IMR-90 (cell line): Measurements from ENCODE around the gene AP1M2. TPM values are rescaled to one million over a fixed set of nuclear protein-coding genes. Genes with fewer than 3 reads are reported as not detected.
"Not testable (repeated sequence)": the region's sequence is repeated elsewhere in the genome, so short reads cannot be mapped to it uniquely, and the experiment has no call there.

Experiments used
- ATAC-seq: fragments of 200-7000 bp; cut with Tn5 transposase; 2 replicates; pipeline ENCODE4 v1.9.1; 2020; ENCODE audit warnings: low read depth, mild to moderate bottlenecking, moderate library complexity
- BruUV-seq: library from RNA; stranded (reverse); fragments of 400-500 nt; replicated peaks from 2 replicates; lab custom pipeline; 2021; lab: Mats Ljungman, UMichigan
- CTCF ChIA-PET: fragments of 300-600 bp; formaldehyde crosslinking; extraction: SDS; loops from one replicate; lab custom pipeline; 2021; ENCODE audit warnings: antibody characterized with exemption; lab: Yijun Ruan, JAX
- POLR2A ChIA-PET: fragments of 300-600 bp; sonication (Branson Sonifier 250); formaldehyde crosslinking; loops from one replicate; lab custom pipeline; 2022; ENCODE audit warnings: antibody characterized with exemption; ENCODE audit not compliant: unreplicated experiment; lab: Charles Lee
- DNase-seq: peaks from one replicate; pipeline ENCODE4 v3.0.0; 2013
- H2AFZ ChIP-seq: replicated peaks from 2 replicates; pipeline ENCODE3; 2013; ENCODE audit warnings: low read length, mild to moderate bottlenecking; ENCODE audit not compliant: poor library complexity
- H2AK5ac ChIP-seq: 2 replicates; pipeline ENCODE4 v1.6.1; 2013; ENCODE audit warnings: low read depth, low read length, inconsistent platforms
- H2AK9ac ChIP-seq: replicated peaks from 2 replicates; pipeline ENCODE3; 2013; ENCODE audit warnings: mild to moderate bottlenecking, low read depth, low read length, moderate library complexity; ENCODE audit not compliant: poor library complexity
- H2BK120ac ChIP-seq: 2 replicates; pipeline ENCODE4 v1.6.1; 2013; ENCODE audit warnings: low read depth, low read length, inconsistent platforms
- H2BK15ac ChIP-seq: 3 replicates; pipeline ENCODE4 v1.6.1; 2013; ENCODE audit warnings: low read depth, low read length, inconsistent platforms
- H2BK20ac ChIP-seq: 2 replicates; pipeline ENCODE4 v1.6.1; 2013; ENCODE audit warnings: low read depth, mild to moderate bottlenecking, inconsistent platforms, low read length, moderate library complexity
- H2BK5ac ChIP-seq: 2 replicates; pipeline ENCODE4 v1.6.1; 2013; ENCODE audit warnings: mild to moderate bottlenecking, low read depth, low read length, inconsistent platforms; ENCODE audit not compliant: poor library complexity, severe bottlenecking
- H3K14ac ChIP-seq: replicated peaks from 2 replicates; pipeline ENCODE4 v1.6.1; 2013; ENCODE audit warnings: low read depth, low read length, inconsistent platforms
- H3K18ac ChIP-seq: 2 replicates; pipeline ENCODE4 v1.6.1; 2013; ENCODE audit warnings: low read depth, low read length, control low read depth
- H3K23ac ChIP-seq: 2 replicates; pipeline ENCODE4 v1.6.1; 2013; ENCODE audit warnings: low read depth, low read length, inconsistent platforms
- H3K27ac ChIP-seq: 2 replicates; pipeline ENCODE4 v1.5.1; 2013; ENCODE audit warnings: mild to moderate bottlenecking, control low read depth, low read length; ENCODE audit not compliant: insufficient read depth
- H3K27me3 ChIP-seq: 2 replicates; pipeline ENCODE4 v1.6.1; 2013; ENCODE audit warnings: low read length; ENCODE audit not compliant: control insufficient read depth, insufficient read depth
- H3K36me3 ChIP-seq: 2 replicates; pipeline ENCODE4 v1.6.1; 2013; ENCODE audit warnings: low read length, mixed read lengths; ENCODE audit not compliant: control insufficient read depth, insufficient read depth
- H3K4ac ChIP-seq: 2 replicates; pipeline ENCODE4 v1.6.1; 2013; ENCODE audit warnings: low read depth, low read length, inconsistent platforms
- H3K4me1 ChIP-seq: 2 replicates; pipeline ENCODE4 v1.6.1; 2013; ENCODE audit warnings: low read length, mixed read lengths; ENCODE audit not compliant: control insufficient read depth, insufficient read depth
- H3K4me2 ChIP-seq: 2 replicates; pipeline ENCODE4 v1.6.1; 2013; ENCODE audit warnings: low read depth, mild to moderate bottlenecking, control low read depth, low read length, moderate library complexity
- H3K4me3 ChIP-seq: 2 replicates; pipeline ENCODE4 v1.5.1; 2013; ENCODE audit warnings: low read depth, mild to moderate bottlenecking, control low read depth, low read length, moderate library complexity; ENCODE audit not compliant: insufficient read depth
- H3K56ac ChIP-seq: 2 replicates; pipeline ENCODE4 v1.6.1; 2013; ENCODE audit warnings: low read length, inconsistent platforms; ENCODE audit not compliant: insufficient read depth; ENCODE audit errors: extremely low read depth
- H3K79me1 ChIP-seq, 2 experiments: 2 replicates each; pipeline ENCODE4 v1.6.1; 2013; ENCODE audit warnings: low read length in 2 of 2, inconsistent platforms in 1 of 2, low read depth in 1 of 2
- H3K9ac ChIP-seq: 2 replicates; pipeline ENCODE4 v1.6.1; 2013; ENCODE audit warnings: low read depth, low read length, control low read depth
- H3K9me1 ChIP-seq: 2 replicates; pipeline ENCODE4 v1.6.1; 2013; ENCODE audit warnings: low read length, inconsistent platforms; ENCODE audit not compliant: insufficient read depth
- H3K9me3 ChIP-seq: 2 replicates; pipeline ENCODE4 v1.6.1; 2013; ENCODE audit warnings: low read length; ENCODE audit not compliant: control insufficient read depth, insufficient read depth
- H4K20me1 ChIP-seq: 2 replicates; pipeline ENCODE4 v1.6.1; 2013; ENCODE audit warnings: low read length, inconsistent platforms; ENCODE audit not compliant: insufficient read depth
- H4K5ac ChIP-seq: 2 replicates; pipeline ENCODE4 v1.6.1; 2013; ENCODE audit warnings: mild to moderate bottlenecking, low read depth, low read length, control low read depth
- H4K8ac ChIP-seq, 2 experiments: 2 replicates each; pipeline ENCODE4 v1.6.1; 2013; ENCODE audit warnings: low read depth in 2 of 2, low read length in 2 of 2, control low read depth in 1 of 2, inconsistent platforms in 1 of 2
- H4K91ac ChIP-seq: 2 replicates; pipeline ENCODE4 v1.6.1; 2013; ENCODE audit warnings: low read depth, low read length, inconsistent platforms; ENCODE audit not compliant: insufficient read depth
- WGBS, 2 experiments: methylation state at CpG; one replicate each; pipeline versions ENCODE4 v1.1.5 to v1.1.7; 2013; ENCODE audit warnings: missing lambda C conversion rate in 2 of 2; ENCODE audit not compliant: insufficient read length in 1 of 2; ENCODE audit errors: extremely low coverage in 2 of 2; 5-methylcytosine and 5-hydroxymethylcytosine counted together
- dilution Hi-C: fragments of 300-500 bp; cut with HindIII; formaldehyde crosslinking; loops from one replicate; pipeline ENCODE4 v1.14.3; 2018; ENCODE audit warnings: low sequenced_read_pairs; ENCODE audit not compliant: unreplicated experiment
- in situ Hi-C: fragments of 300-500 bp; cut with MboI; formaldehyde crosslinking; loops from 3 replicates; pipeline ENCODE4 v1.14.3; 2019; ENCODE audit warnings: low sequenced_read_pairs, inconsistent platforms, mixed read lengths
- intact Hi-C: fragments of 100-400 bp; cut with micrococcal nuclease; formaldehyde crosslinking; loops from 2 replicates; pipeline ENCODE4 v1.10.0; 2022
- polyA plus RNA-seq, 3 experiments: library from polyadenylated mRNA; depleted of rRNA; stranded (reverse); fragments of >200 nt; gene quantifications; 2 replicates each; pipeline ENCODE4 v1.2.3, GENCODE V29; 2012; ENCODE audit warnings: low replicate concordance in 1 of 3
- total RNA-seq: library from RNA; depleted of rRNA; stranded (reverse); fragments of >200 nt; gene quantifications from 2 replicates; pipeline ENCODE4 v1.2.3, GENCODE V29; 2012

The AP1M2 gene
- total and polyA plus RNA-seq, 2 of the 4 experiments (the other 2 are of a cell fraction), result 0.17 TPM; not detected in 1

DNA sequence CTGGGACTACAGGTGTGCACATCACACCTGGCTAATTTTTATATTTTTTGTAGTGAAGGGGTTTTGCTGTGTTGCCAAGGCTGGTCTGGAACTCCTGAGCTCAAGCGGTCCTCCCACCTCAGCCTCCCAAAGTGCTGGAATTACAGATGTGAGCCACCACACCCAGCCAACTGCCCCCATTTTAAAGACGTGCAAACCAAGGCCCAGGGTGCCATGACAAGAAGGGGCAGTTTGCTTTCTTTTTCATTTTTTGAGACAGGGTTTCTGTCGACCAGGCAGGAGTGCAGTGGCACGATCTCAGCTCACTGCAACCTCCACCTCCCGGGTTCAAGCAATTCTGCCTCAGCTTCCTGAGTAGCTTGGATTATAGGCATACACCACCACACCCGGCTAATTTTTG lies 13.3 kb downstream of the AP1M2 start:
- BruUV-seq, H3K9me1 ChIP-seq, CTCF ChIA-PET, H4K20me1 ChIP-seq, H3K14ac ChIP-seq, H3K4me2 ChIP-seq, H3K4me3 ChIP-seq, H3K27ac ChIP-seq, H2BK120ac ChIP-seq, intact Hi-C loops, H2BK5ac ChIP-seq, H2AK9ac ChIP-seq, H3K79me1 ChIP-seq, DNase-seq, H2BK20ac ChIP-seq, H2BK15ac ChIP-seq, dilution Hi-C loops, H3K36me3 ChIP-seq, H3K18ac ChIP-seq, ATAC-seq, H4K5ac ChIP-seq, H4K91ac ChIP-seq, H3K4ac ChIP-seq, H3K9me3 ChIP-seq, H3K4me1 ChIP-seq, H3K9ac ChIP-seq, H4K8ac ChIP-seq, H3K56ac ChIP-seq, H3K23ac ChIP-seq, H3K27me3 ChIP-seq, H2AK5ac ChIP-seq, in situ Hi-C loops, H2AFZ ChIP-seq: not testable (repeated sequence)
- POLR2A ChIA-PET, result interaction anchor here (0.6 kb wide), 1 partner anchor 14 kb away, joined by 7 read pairs; no protein-coding TSS in a partner anchor
- 100% methylated on average over 1 of the region's 6 CpGs; no CpG with 5 or more reads in 1 of the 2 experiments for WGBS, 2 experiments
